GM18498 (cell line): ENCODE measurements around the gene SLC19A1.

Experiments
- ATAC-seq: cut with Tn5 transposase; IDR thresholded peaks from one replicate; pipeline ENCODE4 v1.9.1; 2021; ENCODE audit warnings: mild to moderate bottlenecking, moderate library complexity; ENCODE audit not compliant: unreplicated experiment

SLC19A1 gene

GRCh38 chr21:45519182-45519581 lies 23.1 kb downstream of the SLC19A1 start:
- ATAC-seq, result no peak

GRCh38 chr21:45518742-45519141 lies 23.5 kb downstream of the SLC19A1 start:
- ATAC-seq, result no peak

GRCh38 chr21:45517249-45518065 lies 24.8 kb downstream of the SLC19A1 start:
- no peak for ATAC-seq

- ATAC-seq, result no peak
Measured at GRCh38 chr21:45516671-45517151, 25.5 kb downstream of the SLC19A1 start.

- ATAC-seq, result no peak
Measured at GRCh38 chr21:45516071-45516670, 26.1 kb downstream of the SLC19A1 start.

- no peak for ATAC-seq
Measured at GRCh38 chr21:45515241-45516061, 26.8 kb downstream of the SLC19A1 start.

DNA sequence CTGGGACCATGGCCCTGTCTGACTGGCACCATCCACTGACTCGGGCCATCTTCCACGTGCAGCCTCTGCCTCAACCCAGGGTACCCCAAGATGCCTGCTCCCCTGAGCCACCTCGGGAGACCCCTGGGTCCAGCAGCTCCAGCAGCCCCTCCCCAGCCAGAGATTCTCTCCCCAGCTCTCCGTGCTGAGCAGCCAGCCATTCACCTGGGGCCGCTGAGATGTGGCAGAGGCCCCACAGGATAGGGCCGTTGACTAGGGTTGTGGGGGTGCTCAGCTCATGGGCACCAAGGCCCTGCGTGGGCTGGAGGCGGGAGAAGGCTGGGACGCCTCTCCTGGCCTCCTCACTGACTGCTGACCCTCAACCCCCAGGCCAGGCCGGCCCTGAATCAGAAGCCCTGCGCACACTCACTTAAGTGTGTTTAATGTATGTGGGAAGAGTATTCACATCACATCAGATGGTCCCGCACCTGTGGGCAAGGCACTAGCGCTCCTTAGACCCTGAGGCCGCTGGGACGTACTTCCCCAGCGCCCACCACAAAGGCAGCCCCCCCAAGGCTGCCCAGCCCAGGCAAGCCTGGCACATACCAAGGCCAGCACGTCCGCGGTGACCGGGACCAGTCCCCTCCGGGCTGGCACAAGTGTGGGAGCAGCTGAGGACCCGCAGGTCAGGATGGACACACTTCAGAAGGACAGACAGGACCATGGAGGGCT lies 27.8 kb downstream of the SLC19A1 start:
- ATAC-seq, result no peak

GRCh38 chr21:45513741-45514310 lies 28.4 kb downstream of the SLC19A1 start:
- ATAC-seq, result no peak

DNA sequence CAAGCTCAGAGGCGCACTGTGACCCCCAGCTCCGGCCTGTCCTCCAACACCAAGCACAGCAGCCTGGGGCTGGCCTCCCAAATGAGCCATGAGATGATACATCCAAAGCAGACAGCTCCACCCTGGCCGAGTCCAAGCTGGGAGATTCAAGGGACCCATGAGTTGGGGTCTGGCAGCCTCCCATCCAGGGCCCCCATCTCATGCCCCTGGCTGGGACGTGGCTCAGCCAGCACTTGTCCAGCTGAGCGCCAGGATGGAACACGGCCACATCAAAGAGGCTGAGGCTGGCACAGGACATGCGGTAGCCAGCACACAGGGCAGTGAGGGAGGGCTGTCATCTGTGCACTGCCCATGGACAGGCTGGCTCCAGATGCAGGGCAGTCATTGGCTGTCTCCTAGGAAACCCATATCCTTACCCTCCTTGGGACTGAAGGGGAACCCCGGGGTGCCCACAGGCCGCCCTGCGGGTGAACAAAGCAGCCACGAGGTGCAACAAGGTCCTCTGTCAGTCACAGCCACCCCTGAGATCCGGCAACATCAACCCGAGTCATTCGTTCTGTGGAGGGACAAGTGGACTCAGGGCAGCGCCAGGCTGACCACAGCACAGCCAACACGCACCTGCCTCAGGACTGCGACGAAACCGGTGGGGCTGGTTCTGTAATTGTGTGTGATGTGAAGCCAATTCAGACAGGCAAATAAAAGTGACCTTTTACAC lies 29.1 kb downstream of the SLC19A1 start:
- no peak for ATAC-seq

DNA sequence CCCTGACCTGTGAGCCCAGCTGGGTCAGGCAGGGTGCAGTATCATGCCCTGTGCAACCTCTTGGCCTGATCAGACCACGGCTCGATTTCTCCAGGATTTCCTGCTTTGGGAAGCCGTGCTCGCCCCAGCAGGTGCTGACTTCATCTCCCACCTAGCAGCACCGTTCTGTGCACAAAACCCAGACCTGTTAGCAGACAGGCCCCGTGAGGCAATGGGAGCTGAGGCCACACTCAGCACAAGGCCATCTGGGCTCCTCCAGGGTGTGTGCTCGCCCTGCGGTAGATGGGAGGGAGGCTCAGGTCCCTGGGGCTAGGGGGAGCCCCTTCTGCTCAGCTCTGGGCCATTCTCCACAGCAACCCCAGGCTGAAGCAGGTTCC lies 29.6 kb downstream of the SLC19A1 start:
- ATAC-seq, result no peak

DNA sequence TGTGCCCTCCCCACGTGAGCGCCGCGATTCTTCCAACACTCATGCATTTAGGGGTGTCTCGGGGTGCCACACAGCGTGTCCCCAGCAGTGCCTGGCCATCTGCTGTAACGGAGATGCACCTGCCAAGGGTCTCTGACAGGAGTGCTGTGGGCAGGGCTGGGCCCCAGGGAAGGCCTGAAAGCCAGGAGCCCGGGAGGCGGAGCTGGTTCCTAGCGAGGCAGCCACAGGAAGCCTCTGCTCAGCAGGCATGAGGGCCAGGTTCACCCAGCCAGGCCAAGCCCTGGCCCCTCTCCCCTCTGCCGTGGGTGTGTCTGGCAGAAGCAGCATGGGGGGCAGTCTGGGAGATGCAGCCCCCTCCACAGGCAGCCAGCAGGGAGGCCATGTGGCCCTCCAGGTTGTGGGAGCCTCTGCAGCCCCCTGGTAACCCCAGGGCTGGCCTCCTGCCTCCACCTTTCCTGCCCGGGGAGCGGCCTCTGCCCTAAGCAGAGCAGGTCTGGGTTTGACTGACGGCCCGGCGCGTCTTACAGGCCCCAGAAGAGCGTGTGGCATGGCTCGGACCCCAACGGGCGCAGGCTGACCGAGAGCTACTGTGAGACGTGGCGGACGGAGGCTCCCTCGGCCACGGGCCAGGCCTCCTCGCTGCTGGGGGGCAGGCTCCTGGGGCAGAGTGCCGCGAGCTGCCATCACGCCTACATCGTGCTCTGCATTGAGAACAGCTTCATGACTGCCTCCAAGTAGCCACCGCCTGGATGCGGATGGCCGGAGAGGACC lies 30.4 kb downstream of the SLC19A1 start:
- no peak for ATAC-seq

- ATAC-seq, result no peak
Measured at GRCh38 chr21:45511007-45511406, 31.2 kb downstream of the SLC19A1 start.

GRCh38 chr21:45510466-45510955 lies 31.7 kb downstream of the SLC19A1 start:
- no peak for ATAC-seq

GRCh38 chr21:45509566-45510465 lies 32.4 kb downstream of the SLC19A1 start:
- no peak for ATAC-seq

- ATAC-seq, result no peak
Measured at GRCh38 chr21:45508607-45509565, 33.4 kb downstream of the SLC19A1 start.

DNA sequence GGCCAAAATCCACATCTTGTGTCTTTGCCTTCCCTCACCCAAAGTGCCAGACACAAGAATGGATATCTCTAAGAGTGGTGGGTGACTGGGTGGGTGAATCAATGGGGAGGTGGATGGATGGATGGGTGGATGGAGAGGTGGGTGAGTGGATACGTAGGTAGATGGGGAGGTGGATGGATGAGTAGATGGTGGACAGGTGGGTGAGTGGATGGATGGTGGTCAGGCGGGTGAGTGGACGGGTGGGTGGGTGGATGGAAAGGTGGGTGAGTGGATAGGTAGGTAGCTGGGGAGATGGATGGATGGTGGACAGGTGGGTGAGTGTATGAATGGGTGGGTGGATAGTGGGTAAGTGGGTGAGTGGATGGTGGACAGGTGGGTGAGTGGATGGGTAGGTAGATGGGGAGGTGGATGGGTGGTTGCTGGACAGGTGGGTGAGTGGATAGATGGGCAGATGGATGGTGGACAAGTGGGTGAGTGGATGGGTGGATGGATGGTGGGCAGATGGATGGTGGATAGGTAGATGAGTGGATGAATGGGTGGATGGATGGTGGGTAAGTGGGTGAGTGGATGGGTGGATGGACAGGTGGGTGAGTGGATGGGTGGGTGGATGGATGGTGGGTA lies 34.2 kb downstream of the SLC19A1 start:
- no peak for ATAC-seq

DNA sequence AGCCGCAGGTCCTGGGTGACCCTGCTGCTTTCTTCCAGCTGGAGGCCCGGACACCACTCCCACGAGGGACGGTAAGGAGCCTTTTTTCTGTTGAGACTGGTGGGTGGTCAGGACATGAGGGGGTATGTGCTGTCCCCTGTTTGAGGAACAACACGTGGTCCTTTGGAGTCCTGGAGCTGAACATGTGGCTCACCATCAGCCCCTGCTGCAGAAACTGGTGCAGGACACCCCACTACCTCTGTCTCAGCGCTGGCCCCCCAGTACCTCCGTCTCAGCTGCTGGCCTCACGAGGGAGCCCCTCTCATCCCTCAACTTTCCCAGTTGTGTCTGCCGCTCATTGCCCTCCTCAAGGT lies 34.7 kb downstream of the SLC19A1 start:
- ATAC-seq, result no peak
